Measurements from ENCODE around the gene LTC4S.

LTC4S gene

DNA sequence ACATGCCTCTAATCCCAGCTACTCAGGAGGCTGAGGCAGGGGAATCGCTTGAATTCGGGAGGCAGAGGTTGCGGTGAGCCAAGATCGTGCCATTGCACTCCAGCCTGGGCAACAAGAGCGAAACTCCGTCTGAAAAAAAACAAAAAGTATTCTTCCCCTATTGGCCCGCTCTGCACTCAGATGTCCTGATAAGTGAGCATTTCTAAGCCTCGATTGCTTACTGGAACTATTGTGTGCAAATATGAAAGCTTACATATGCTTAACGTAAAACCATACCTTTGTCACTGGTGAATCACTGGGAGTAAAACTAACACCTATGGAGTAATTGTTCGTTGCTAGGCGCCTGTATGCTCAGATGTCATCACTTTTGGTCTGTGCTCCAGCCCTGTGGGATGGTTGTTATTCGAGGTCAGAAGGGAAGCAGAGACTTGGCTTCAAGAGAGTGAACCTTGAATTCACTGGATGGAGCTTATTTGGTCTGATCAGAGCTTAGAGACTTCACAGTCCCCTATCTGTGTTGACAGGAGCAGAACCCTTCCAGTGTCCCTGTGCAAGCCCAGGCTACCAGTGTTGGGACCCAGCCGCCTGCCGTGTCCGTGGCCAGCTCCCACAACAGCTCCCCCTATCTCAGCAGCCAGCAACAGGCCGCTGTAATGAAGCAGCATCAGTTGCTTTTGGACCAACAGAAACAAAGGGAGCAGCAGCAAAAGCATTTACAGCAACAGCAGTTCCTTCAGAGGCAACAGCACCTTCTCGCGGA lies 25.3 kb upstream of the LTC4S start:
- no peaks in the 10 kb centered on the region for H3K9me3 ChIP-seq (ENCODE audit: control insufficient read depth in 5 of 5, low read length in 5 of 5)
- H3K27ac ChIP-seq (ENCODE audit: low read depth, low read length), result no peak overlapping the region
- no peaks in the 10 kb centered on the region for H3K27me3 ChIP-seq (ENCODE audit: control insufficient read depth in 5 of 5, insufficient read depth in 4 of 5, low read length in 5 of 5)
- peaks cover 8 to 33% (median 28%) of the 10 kb centered on the region in 5 donors for H3K4me1 ChIP-seq (ENCODE audit: control insufficient read depth in 5 of 5, insufficient read depth in 5 of 5, low read length in 5 of 5)
- H3K4me3 ChIP-seq (ENCODE audit: low read depth in 1 of 5, low read length in 5 of 5), result no peak overlapping the region
- H3K9ac ChIP-seq (ENCODE audit: low read length in 5 of 5), result no peak overlapping the region
- H3K36me3 ChIP-seq (ENCODE audit: control insufficient read depth in 5 of 5, insufficient read depth in 5 of 5, low read length in 5 of 5), result peaks cover 8 to 70% (median 64%) of the 10 kb centered on the region in 5 donors

GRCh38 chr5:179769271-179769670 lies 24.5 kb upstream of the LTC4S start:
- no peak overlapping the region for H3K27ac ChIP-seq (ENCODE audit: low read depth, low read length)
- no peaks in the 10 kb centered on the region for H3K27me3 ChIP-seq (ENCODE audit: control insufficient read depth in 5 of 5, insufficient read depth in 4 of 5, low read length in 5 of 5)
- peaks cover 8 to 77% (median 71%) of the 10 kb centered on the region in 5 donors for H3K36me3 ChIP-seq (ENCODE audit: control insufficient read depth in 5 of 5, insufficient read depth in 5 of 5, low read length in 5 of 5)
- no peaks in the 10 kb centered on the region for H3K9me3 ChIP-seq (ENCODE audit: control insufficient read depth in 5 of 5, low read length in 5 of 5)
- no peak overlapping the region for H3K4me3 ChIP-seq (ENCODE audit: low read depth in 1 of 5, low read length in 5 of 5)
- no peak overlapping the region for H3K9ac ChIP-seq (ENCODE audit: low read length in 5 of 5)
- peaks cover 7 to 26% (median 21%) of the 10 kb centered on the region in 5 donors for H3K4me1 ChIP-seq (ENCODE audit: control insufficient read depth in 5 of 5, insufficient read depth in 5 of 5, low read length in 5 of 5)

GRCh38 chr5:179769796-179770195 lies 24.0 kb upstream of the LTC4S start:
- H3K9me3 ChIP-seq (ENCODE audit: control insufficient read depth in 5 of 5, low read length in 5 of 5), result no peaks in the 10 kb centered on the region
- H3K4me1 ChIP-seq (ENCODE audit: control insufficient read depth in 5 of 5, insufficient read depth in 5 of 5, low read length in 5 of 5), result peaks cover 7 to 24% (median 21%) of the 10 kb centered on the region in 5 donors
- no peak overlapping the region for H3K27ac ChIP-seq (ENCODE audit: low read depth, low read length)
- H3K9ac ChIP-seq (ENCODE audit: low read length in 5 of 5), result no peak overlapping the region
- peaks cover 8 to 82% (median 77%) of the 10 kb centered on the region in 5 donors for H3K36me3 ChIP-seq (ENCODE audit: control insufficient read depth in 5 of 5, insufficient read depth in 5 of 5, low read length in 5 of 5)
- H3K4me3 ChIP-seq (ENCODE audit: low read depth in 1 of 5, low read length in 5 of 5), result no peak overlapping the region
- no peaks in the 10 kb centered on the region for H3K27me3 ChIP-seq (ENCODE audit: control insufficient read depth in 5 of 5, insufficient read depth in 4 of 5, low read length in 5 of 5)

DNA sequence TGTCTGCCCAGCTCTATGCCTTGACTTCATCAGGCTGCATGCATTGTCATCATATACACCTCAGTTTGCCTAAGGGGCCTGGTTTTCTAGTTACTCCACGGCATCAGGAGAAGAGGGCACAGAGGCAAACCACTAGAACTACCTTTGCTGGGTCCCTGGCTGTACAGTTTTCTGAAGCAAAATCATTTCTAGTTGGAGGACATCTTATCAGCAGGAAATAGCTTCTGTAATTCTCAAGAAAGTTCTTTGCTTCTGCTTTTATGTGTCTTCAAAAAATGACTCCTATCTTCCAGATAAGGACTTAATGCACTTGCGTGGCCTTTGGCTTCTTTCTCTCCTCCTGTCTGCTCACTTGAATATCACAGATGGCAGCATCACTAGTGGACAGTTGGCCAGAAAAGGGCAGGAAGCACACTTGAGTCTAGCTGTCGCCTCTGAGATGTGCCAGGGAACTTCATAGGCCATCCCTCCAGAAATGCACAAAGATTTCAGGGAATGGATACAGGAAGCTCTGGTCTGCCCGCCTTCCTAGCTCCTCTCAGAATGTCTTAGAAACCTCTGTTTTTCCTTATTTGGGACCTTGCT lies 22.4 kb upstream of the LTC4S start:
- no peak overlapping the region for H3K4me3 ChIP-seq (ENCODE audit: low read depth in 1 of 5, low read length in 5 of 5)
- peaks cover 1 to 18% (median 9%) of the 10 kb centered on the region in 5 donors for H3K4me1 ChIP-seq (ENCODE audit: control insufficient read depth in 5 of 5, insufficient read depth in 5 of 5, low read length in 5 of 5)
- no peaks in the 10 kb centered on the region for H3K9me3 ChIP-seq (ENCODE audit: control insufficient read depth in 5 of 5, low read length in 5 of 5)
- H3K27me3 ChIP-seq (ENCODE audit: control insufficient read depth in 5 of 5, insufficient read depth in 4 of 5, low read length in 5 of 5), result no peaks in the 10 kb centered on the region
- H3K27ac ChIP-seq (ENCODE audit: low read depth, low read length), result no peak overlapping the region
- H3K36me3 ChIP-seq (ENCODE audit: control insufficient read depth in 5 of 5, insufficient read depth in 5 of 5, low read length in 5 of 5), result peaks cover 8 to 85% (median 81%) of the 10 kb centered on the region in 5 donors
- no peak overlapping the region for H3K9ac ChIP-seq (ENCODE audit: low read length in 5 of 5)

GRCh38 chr5:179772351-179772750 lies 21.4 kb upstream of the LTC4S start:
- no peak overlapping the region for H3K4me3 ChIP-seq (ENCODE audit: low read depth in 1 of 5, low read length in 5 of 5)
- peaks cover 0 to 13% (median 3%) of the 10 kb centered on the region in 5 donors for H3K4me1 ChIP-seq (ENCODE audit: control insufficient read depth in 5 of 5, insufficient read depth in 5 of 5, low read length in 5 of 5)
- H3K27ac ChIP-seq (ENCODE audit: low read depth, low read length), result no peak overlapping the region
- peaks cover 8 to 85% (median 77%) of the 10 kb centered on the region in 5 donors for H3K36me3 ChIP-seq (ENCODE audit: control insufficient read depth in 5 of 5, insufficient read depth in 5 of 5, low read length in 5 of 5)
- no peaks in the 10 kb centered on the region for H3K27me3 ChIP-seq (ENCODE audit: control insufficient read depth in 5 of 5, insufficient read depth in 4 of 5, low read length in 5 of 5)
- no peaks in the 10 kb centered on the region for H3K9me3 ChIP-seq (ENCODE audit: control insufficient read depth in 5 of 5, low read length in 5 of 5)
- H3K9ac ChIP-seq (ENCODE audit: low read length in 5 of 5), result no peak overlapping the region

- no peaks in the 10 kb centered on the region for H3K9me3 ChIP-seq (ENCODE audit: control insufficient read depth in 5 of 5, low read length in 5 of 5)
- no peak overlapping the region for H3K27ac ChIP-seq (ENCODE audit: low read depth, low read length)
- H3K4me1 ChIP-seq (ENCODE audit: control insufficient read depth in 5 of 5, insufficient read depth in 5 of 5, low read length in 5 of 5), result peaks cover 0 to 24% (median 5%) of the 10 kb centered on the region in 5 donors
- H3K9ac ChIP-seq (ENCODE audit: low read length in 5 of 5), result no peak overlapping the region
- H3K27me3 ChIP-seq (ENCODE audit: control insufficient read depth in 5 of 5, insufficient read depth in 4 of 5, low read length in 5 of 5), result no peaks in the 10 kb centered on the region
- no peak overlapping the region for H3K4me3 ChIP-seq (ENCODE audit: low read depth in 1 of 5, low read length in 5 of 5)
- H3K36me3 ChIP-seq (ENCODE audit: control insufficient read depth in 5 of 5, insufficient read depth in 5 of 5, low read length in 5 of 5), result peaks cover 8 to 92% (median 82%) of the 10 kb centered on the region in 5 donors
These were observed 20.1 kb upstream of the LTC4S start for GRCh38 chr5:179773686-179774040.

- Histone ChIP-seq H3K4me3 (ENCODE audit: low read depth in 1 of 5, low read length in 5 of 5) (no peak overlapping the region), H3K9ac (ENCODE audit: low read length in 5 of 5) (no peak overlapping the region), H3K4me1 (ENCODE audit: control insufficient read depth in 5 of 5, insufficient read depth in 5 of 5, low read length in 5 of 5) (peaks cover 0 to 29% (median 7%) of the 10 kb centered on the region in 5 donors), H3K27me3 (ENCODE audit: control insufficient read depth in 5 of 5, insufficient read depth in 4 of 5, low read length in 5 of 5) (no peaks in the 10 kb centered on the region), H3K27ac (ENCODE audit: low read depth, low read length) (no peak overlapping the region), H3K36me3 (ENCODE audit: control insufficient read depth in 5 of 5, insufficient read depth in 5 of 5, low read length in 5 of 5) (peaks cover 8 to 87% (median 77%) of the 10 kb centered on the region in 5 donors), H3K9me3 (ENCODE audit: control insufficient read depth in 5 of 5, low read length in 5 of 5) (no peaks in the 10 kb centered on the region)
These were observed 19.3 kb upstream of the LTC4S start for GRCh38 chr5:179774442-179774841.

DNA sequence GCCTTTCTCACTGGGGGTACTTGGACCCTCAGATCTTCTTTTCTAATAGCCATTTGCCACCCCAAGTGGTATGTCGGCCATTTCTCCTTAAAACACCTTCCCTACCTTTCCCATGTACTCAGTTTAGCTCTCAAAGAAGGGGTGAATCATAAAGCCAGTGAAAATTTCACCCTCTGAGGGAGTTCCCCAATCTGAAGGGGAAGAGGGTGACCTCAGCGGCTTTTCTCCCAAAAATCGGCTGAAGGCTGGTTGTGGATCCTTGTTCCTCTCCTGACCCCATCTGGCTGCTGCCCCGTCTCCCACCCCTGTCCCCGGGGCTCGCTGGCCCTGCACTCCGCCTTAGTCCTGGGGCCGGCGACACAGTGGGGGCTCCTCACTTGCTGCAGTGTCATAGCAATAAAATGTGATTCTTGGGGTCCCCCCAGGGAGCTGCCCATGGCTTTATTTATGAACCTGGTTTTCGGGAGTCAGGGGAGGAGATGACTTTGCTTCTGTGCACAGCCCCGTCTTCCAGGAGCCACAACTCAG lies 17.3 kb upstream of the LTC4S start:
- Histone ChIP-seq H3K36me3 (ENCODE audit: control insufficient read depth in 5 of 5, insufficient read depth in 5 of 5, low read length in 5 of 5) (peaks cover 0 to 73% (median 70%) of the 10 kb centered on the region in 5 donors), H3K9me3 (ENCODE audit: control insufficient read depth in 5 of 5, low read length in 5 of 5) (no peaks in the 10 kb centered on the region), H3K4me3 (ENCODE audit: low read depth in 1 of 5, low read length in 5 of 5) (no peak overlapping the region), H3K27ac (ENCODE audit: low read depth, low read length) (no peak overlapping the region), H3K27me3 (ENCODE audit: control insufficient read depth in 5 of 5, insufficient read depth in 4 of 5, low read length in 5 of 5) (no peaks in the 10 kb centered on the region), H3K4me1 (ENCODE audit: control insufficient read depth in 5 of 5, insufficient read depth in 5 of 5, low read length in 5 of 5) (peaks cover 0 to 36% (median 16%) of the 10 kb centered on the region in 5 donors), H3K9ac (ENCODE audit: low read length in 5 of 5) (no peak overlapping the region)

DNA sequence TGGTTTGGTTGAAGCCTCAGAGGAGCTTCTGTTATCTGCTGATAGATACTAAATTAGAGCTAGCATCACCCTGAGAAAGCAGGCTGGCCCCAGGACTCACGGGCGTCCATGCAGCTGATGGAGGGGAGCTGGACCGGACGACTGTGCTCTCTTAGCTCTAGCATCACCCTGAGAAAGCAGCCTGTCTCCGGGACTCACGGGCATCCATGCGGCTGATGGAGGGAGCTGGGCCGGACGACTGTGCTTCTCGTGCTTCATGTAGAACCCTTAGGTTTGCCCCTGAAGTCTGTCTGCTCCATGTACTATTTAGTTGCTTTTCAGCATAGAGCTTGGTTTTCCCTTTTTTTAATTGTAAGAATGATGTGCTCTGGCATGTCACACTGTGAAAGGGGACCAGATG lies 16.3 kb upstream of the LTC4S start:
- Histone ChIP-seq H3K9me3 (ENCODE audit: control insufficient read depth in 5 of 5, low read length in 5 of 5) (no peaks in the 10 kb centered on the region), H3K4me3 (ENCODE audit: low read depth in 1 of 5, low read length in 5 of 5) (no peak overlapping the region), H3K9ac (ENCODE audit: low read length in 5 of 5) (no peak overlapping the region), H3K36me3 (ENCODE audit: control insufficient read depth in 5 of 5, insufficient read depth in 5 of 5, low read length in 5 of 5) (peaks cover 0 to 63% (median 60%) of the 10 kb centered on the region in 5 donors), H3K4me1 (ENCODE audit: control insufficient read depth in 5 of 5, insufficient read depth in 5 of 5, low read length in 5 of 5) (peaks cover 0 to 36% (median 16%) of the 10 kb centered on the region in 5 donors), H3K27ac (ENCODE audit: low read depth, low read length) (no peak overlapping the region), H3K27me3 (ENCODE audit: control insufficient read depth in 5 of 5, insufficient read depth in 4 of 5, low read length in 5 of 5) (no peaks in the 10 kb centered on the region)

DNA sequence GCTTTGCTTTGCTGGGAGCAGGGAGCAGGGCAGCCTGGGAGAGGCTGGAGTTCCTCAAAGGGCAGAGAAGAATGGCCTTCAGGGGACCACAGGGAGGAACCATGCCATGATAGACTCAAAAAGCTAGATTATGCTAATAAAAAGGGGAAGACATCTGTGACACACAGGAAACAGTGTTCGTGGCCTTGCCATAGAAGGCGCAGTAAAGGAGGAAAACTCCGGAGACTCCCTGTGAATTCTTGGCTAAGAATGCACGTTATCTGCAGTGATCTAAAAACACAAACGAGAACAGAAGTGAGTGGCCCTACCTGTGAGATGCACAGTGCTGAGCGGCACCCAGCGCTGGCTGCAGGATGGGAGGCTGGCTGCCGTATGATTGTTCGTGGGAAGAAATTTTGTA lies 15.9 kb upstream of the LTC4S start:
- Histone ChIP-seq H3K4me1 (ENCODE audit: control insufficient read depth in 5 of 5, insufficient read depth in 5 of 5, low read length in 5 of 5) (peaks cover 0 to 36% (median 16%) of the 10 kb centered on the region in 5 donors), H3K27me3 (ENCODE audit: control insufficient read depth in 5 of 5, insufficient read depth in 4 of 5, low read length in 5 of 5) (no peaks in the 10 kb centered on the region), H3K4me3 (ENCODE audit: low read depth in 1 of 5, low read length in 5 of 5) (no peak overlapping the region), H3K9me3 (ENCODE audit: control insufficient read depth in 5 of 5, low read length in 5 of 5) (no peaks in the 10 kb centered on the region), H3K36me3 (ENCODE audit: control insufficient read depth in 5 of 5, insufficient read depth in 5 of 5, low read length in 5 of 5) (peaks cover 0 to 60% (median 57%) of the 10 kb centered on the region in 5 donors), H3K27ac (ENCODE audit: low read depth, low read length) (no peak overlapping the region), H3K9ac (ENCODE audit: low read length in 5 of 5) (no peak overlapping the region)
